SK-N-SH (cell line): ENCODE results near the gene AXIN1. TPM values are rescaled to one million over a fixed set of nuclear protein-coding genes. Genes with fewer than 3 reads are reported as not detected.

Source experiments
- CTCF ChIA-PET: fragments of 300-600, 350-600 bp; formaldehyde crosslinking; extraction: SDS; loops from one replicate; lab custom pipeline; 2021; lab: Yijun Ruan, JAX
- POLR2A ChIA-PET: fragments of 350-600 bp; sonication (Branson Sonifier 250); formaldehyde crosslinking; extraction: SDS; loops from one replicate; lab custom pipeline; 2020; ENCODE audit warnings: antibody characterized with exemption, inconsistent platforms; lab: Yijun Ruan, JAX
- DNase-seq: peaks from one replicate; pipeline ENCODE4 v3.0.0; 2012
- H2AFZ ChIP-seq: fragments of 200-600 bp; sonication (generic); 2 replicates; pipeline ENCODE4 v1.8.1; 2016; ENCODE audit warnings: antibody characterized with exemption, mild to moderate bottlenecking, low read depth
- H3F3A ChIP-seq: fragments of 200-600 bp; sonication (generic); replicated peaks from 2 replicates; pipeline ENCODE3; 2016; ENCODE audit warnings: antibody characterized with exemption, mild to moderate bottlenecking; ENCODE audit not compliant: insufficient read depth
- H3K27ac ChIP-seq, 2 experiments: fragments of 200-500 bp in 1 of 2; fragments of 200-600 bp in 1 of 2; sonication (Bioruptor generic) in 1 of 2; sonication (generic), shearing (Covaris generic) in 1 of 2; 2 replicates each; pipeline versions ENCODE4 v1.5.1 to v1.6.1; 2014 to 2016; ENCODE audit warnings: low read depth in 2 of 2, inconsistent platforms in 1 of 2, low read length in 1 of 2, mild to moderate bottlenecking in 1 of 2, mixed read lengths in 1 of 2
- H3K27me3 ChIP-seq: fragments of 200-600 bp; sonication (generic), shearing (Covaris generic); 2 replicates; pipeline ENCODE4 v1.6.1; 2016; ENCODE audit warnings: mixed run types; ENCODE audit not compliant: insufficient read depth
- H3K36me3 ChIP-seq, 2 experiments: fragments of 200-500 bp in 1 of 2; fragments of 200-600 bp in 1 of 2; sonication (Bioruptor generic) in 1 of 2; sonication (generic) in 1 of 2; replicated peaks in 1 of 2; 2 replicates each; pipeline versions ENCODE3 to v1.5.1; 2014 to 2016; ENCODE audit warnings: low read length in 1 of 2, mild to moderate bottlenecking in 1 of 2; ENCODE audit not compliant: insufficient read depth in 2 of 2, control insufficient read depth in 1 of 2
- H3K4me1 ChIP-seq, 2 experiments: fragments of 200-500 bp in 1 of 2; fragments of 200-600 bp in 1 of 2; sonication (Bioruptor generic) in 1 of 2; sonication (generic), shearing (Covaris generic) in 1 of 2; 2 replicates each; pipeline versions ENCODE4 v1.5.1 to v1.6.1; 2014 to 2016; ENCODE audit warnings: low read depth in 1 of 2, low read length in 1 of 2, mixed run types in 1 of 2; ENCODE audit not compliant: insufficient read depth in 2 of 2, control insufficient read depth in 1 of 2
- H3K4me2 ChIP-seq: fragments of 200-600 bp; sonication (generic), shearing (Covaris generic); 2 replicates; pipeline ENCODE4 v1.6.1; 2017; ENCODE audit warnings: mixed run types
- H3K4me3 ChIP-seq, 2 experiments: fragments of 200-500 bp in 1 of 2; fragments of 200-600 bp in 1 of 2; sonication (Bioruptor generic) in 1 of 2; sonication (generic), shearing (Covaris generic) in 1 of 2; 2 replicates each; pipeline versions ENCODE4 v1.5.1 to v1.8.1; 2014 to 2016; ENCODE audit warnings: low read depth in 2 of 2, inconsistent platforms in 1 of 2, low read length in 1 of 2, mild to moderate bottlenecking in 1 of 2, mixed read lengths in 1 of 2, moderate library complexity in 1 of 2
- H3K79me2 ChIP-seq: fragments of 200-600 bp; sonication (generic); 2 replicates; pipeline ENCODE4 v1.8.1; 2017; ENCODE audit warnings: mild to moderate bottlenecking; ENCODE audit not compliant: insufficient read depth
- H3K9ac ChIP-seq: fragments of 200-600 bp; sonication (generic); 2 replicates; pipeline ENCODE4 v1.6.1; 2017; ENCODE audit warnings: mixed run types
- H3K9me2 ChIP-seq: fragments of 200-600 bp; sonication (generic); 2 replicates; pipeline ENCODE4 v1.6.1; 2017; ENCODE audit warnings: mixed run types
- H3K9me3 ChIP-seq: fragments of 200-600 bp; sonication (generic); 2 replicates; pipeline ENCODE4 v1.6.1; 2017; ENCODE audit warnings: mixed run types, mild to moderate bottlenecking, moderate library complexity
- H4K20me1 ChIP-seq: fragments of 200-600 bp; sonication (generic); 2 replicates; pipeline ENCODE4 v1.6.1; 2017; ENCODE audit warnings: mild to moderate bottlenecking, mixed run types; ENCODE audit not compliant: insufficient read depth
- CHD2 ChIP-seq: fragments of 150-350 bp; IDR thresholded peaks from 2 replicates; pipeline ENCODE4 v1.6.1; 2018; ENCODE audit warnings: low read length; ENCODE audit not compliant: partially characterized antibody
- ELF1 ChIP-seq: IDR thresholded peaks from 2 replicates; pipeline ENCODE4 v1.4.0; 2012
- EZH2phosphoT487 ChIP-seq: fragments of 200-600 bp; sonication (generic); IDR thresholded peaks from 2 replicates; pipeline ENCODE4 v1.6.1; 2017; ENCODE audit warnings: low read depth, mixed run types, mild to moderate bottlenecking, antibody characterized with exemption, moderate library complexity, borderline replicate concordance
- FOXM1 ChIP-seq: IDR thresholded peaks from 2 replicates; pipeline ENCODE4 v1.4.0; 2012; ENCODE audit warnings: low read depth, mild to moderate bottlenecking
- GABPA ChIP-seq: IDR thresholded peaks from 2 replicates; pipeline ENCODE4 v1.4.0; 2012; ENCODE audit warnings: low read depth, mild to moderate bottlenecking
- GATA2 ChIP-seq: sonication (generic); formaldehyde crosslinking; IDR thresholded peaks from 2 replicates; pipeline ENCODE4 v1.5.0; 2020; ENCODE audit warnings: mild to moderate bottlenecking, missing genetic modification reagents
- JUND ChIP-seq: IDR thresholded peaks from 2 replicates; pipeline ENCODE4 v1.4.0; 2012
- MAX ChIP-seq: IDR thresholded peaks from 2 replicates; pipeline ENCODE4 v1.4.0; 2012; ENCODE audit warnings: low read depth
- PBX3 ChIP-seq: IDR thresholded peaks from 2 replicates; pipeline ENCODE4; 2012
- POLR2AphosphoS5 ChIP-seq: IDR thresholded peaks from 2 replicates; pipeline ENCODE4 v1.6.1; 2012; ENCODE audit warnings: low read depth, low read length
- RFX5 ChIP-seq: IDR thresholded peaks from 2 replicates; pipeline ENCODE4 v1.6.1; 2012; ENCODE audit warnings: mild to moderate bottlenecking, improper control_type of control experiment, low read length
- RXRA ChIP-seq: IDR thresholded peaks from 2 replicates; pipeline ENCODE4 v1.4.0; 2012; ENCODE audit warnings: low read depth, mild to moderate bottlenecking, borderline replicate concordance
- SIN3A ChIP-seq: IDR thresholded peaks from 2 replicates; pipeline ENCODE4 v1.6.1; 2012; ENCODE audit warnings: low read depth, mild to moderate bottlenecking, low read length, moderate library complexity, borderline replicate concordance
- SMC3 ChIP-seq: IDR thresholded peaks from 2 replicates; pipeline ENCODE4 v1.6.1; 2012; ENCODE audit warnings: low read depth, low read length, improper control_type of control experiment
- TEAD4 ChIP-seq: IDR thresholded peaks from 2 replicates; pipeline ENCODE4 v1.4.0; 2012; ENCODE audit warnings: mild to moderate bottlenecking, borderline replicate concordance; ENCODE audit not compliant: insufficient read depth
- USF2 ChIP-seq: fragments of 150-350 bp; IDR thresholded peaks from 2 replicates; pipeline ENCODE4 v1.6.1; 2017; ENCODE audit warnings: antibody characterized with exemption, low read length, low read depth, borderline replicate concordance
- ZBTB33 ChIP-seq: IDR thresholded peaks from 2 replicates; pipeline ENCODE4 v1.4.0; 2012; ENCODE audit warnings: low read depth, borderline replicate concordance
- WGBS: methylation state at CpG from one replicate; pipeline ENCODE4 v1.1.6; 2017; ENCODE audit warnings: low lambda C conversion rate; 5-methylcytosine and 5-hydroxymethylcytosine counted together
- polyA plus RNA-seq, 3 experiments: library from polyadenylated mRNA; depleted of rRNA; stranded (reverse); fragments of >200 nt; gene quantifications; 2 replicates each; pipeline ENCODE4 v1.2.3, GENCODE V29; 2012

AXIN1 gene
- polyA plus RNA-seq, 1 of the 3 experiments (the other 2 are of a cell fraction) = 19.9 TPM

GRCh38 chr16:296806-297510, 55.6 kb downstream of the AXIN1 start:
- WGBS = 94% methylated on average over 30 of the region's 37 CpGs
- ChIA-PET POLR2A (no interaction called here), CTCF (no interaction called here)
- DNase-seq = no peak
- Histone ChIP-seq H4K20me1 (no peaks in the 10 kb centered on the region), H2AFZ (no peak overlapping the region), H3K9me2 (no peaks in the 10 kb centered on the region), H3F3A (no peaks in the 10 kb centered on the region), H3K79me2 (no peaks in the 10 kb centered on the region), H3K9ac (no peak overlapping the region), H3K36me3 (peaks cover 0 to 23% of the 10 kb centered on the region in 2 experiments), H3K27me3 (no peaks in the 10 kb centered on the region), H3K9me3 (no peaks in the 10 kb centered on the region), H3K4me3 (no peak overlapping the region), H3K4me2 (no peak overlapping the region), H3K27ac (no peak overlapping the region), H3K4me1 (no peaks in the 10 kb centered on the region)
- no peak for TF ChIP-seq RFX5

- no peaks in the 10 kb centered on the region for H3K9me3 ChIP-seq
- WGBS = 80% methylated on average over 1 of the region's 14 CpGs
- no peak overlapping the region for H3K9ac ChIP-seq
- no peak overlapping the region for H2AFZ ChIP-seq
- ChIA-PET CTCF (no interaction called here), POLR2A (no interaction called here)
- peaks cover 0 to 29% of the 10 kb centered on the region in 2 experiments for H3K36me3 ChIP-seq
- no peaks in the 10 kb centered on the region for H4K20me1 ChIP-seq
- H3F3A ChIP-seq = no peaks in the 10 kb centered on the region
- TF ChIP-seq MAX (no peak), RXRA (no peak), SIN3A (no peak), FOXM1 (no peak), JUND (no peak), CHD2 (no peak)
- H3K79me2 ChIP-seq = no peaks in the 10 kb centered on the region
- DNase-seq = no peak
- H3K27ac ChIP-seq = no peak overlapping the region
- no peaks in the 10 kb centered on the region for H3K4me1 ChIP-seq
- H3K4me3 ChIP-seq = no peak overlapping the region
- H3K4me2 ChIP-seq = no peak overlapping the region
- no peaks in the 10 kb centered on the region for H3K27me3 ChIP-seq
- H3K9me2 ChIP-seq = no peaks in the 10 kb centered on the region
These were observed 56.2 kb downstream of the AXIN1 start for GRCh38 chr16:296276-296675.

- Histone ChIP-seq H3K27ac (no peak overlapping the region), H3K27me3 (no peaks in the 10 kb centered on the region), H2AFZ (no peak overlapping the region), H3K79me2 (no peaks in the 10 kb centered on the region), H3K4me2 (no peak overlapping the region), H3F3A (no peaks in the 10 kb centered on the region), H3K9me3 (no peaks in the 10 kb centered on the region), H3K9me2 (no peaks in the 10 kb centered on the region), H3K9ac (no peak overlapping the region), H4K20me1 (no peaks in the 10 kb centered on the region), H3K4me1 (no peaks in the 10 kb centered on the region), H3K4me3 (no peak overlapping the region), H3K36me3 (peaks cover 0 to 46% of the 10 kb centered on the region in 2 experiments)
- DNase-seq = no peak
- ChIA-PET CTCF (no interaction called here), POLR2A (no interaction called here)
- 91% methylated on average over 14 of the region's 32 CpGs for WGBS
- TF ChIP-seq SIN3A = no peak
- no peak for TF ChIP-seq PBX3
- TF ChIP-seq EZH2phosphoT487 = no peak
- no peak for TF ChIP-seq GABPA
- no peak for TF ChIP-seq TEAD4
- no peak for TF ChIP-seq GATA2 (CRISPR knock-in tag)
- TF ChIP-seq USF2 = no peak
- no peak for TF ChIP-seq POLR2AphosphoS5
- TF ChIP-seq SMC3 = no peak
- TF ChIP-seq ELF1 = no peak
- no peak for TF ChIP-seq MAX
- no peak for TF ChIP-seq ZBTB33
These were observed 59.3 kb downstream of the AXIN1 start for GRCh38 chr16:293043-293775.
